HepG2 (cell line): ENCODE data around the gene GPR4. TPM values are rescaled to one million over a fixed set of nuclear protein-coding genes. Genes with fewer than 3 reads are reported as not detected.
A peak's percentile ranks its signal among the peaks of the same experiment; 100 is the strongest.

Experiments used
- ATAD3A ChIP-seq: sonication (generic); formaldehyde crosslinking; IDR thresholded peaks from 2 replicates; pipeline ENCODE4 v1.4.0; 2020; ENCODE audit warnings: missing genetic modification reagents
- KDM6A ChIP-seq: IDR thresholded peaks from 2 replicates; pipeline ENCODE4 v1.6.1; 2016; ENCODE audit warnings: low read depth
- NR2F6 ChIP-seq, 2 experiments: IDR thresholded peaks; 2 replicates each; pipeline ENCODE4 v1.6.1; 2016; ENCODE audit warnings: antibody characterized with exemption in 1 of 2, mild to moderate bottlenecking in 1 of 2
- PCBP1 ChIP-seq: fragments of 200-400 bp; formaldehyde crosslinking; IDR thresholded peaks from 2 replicates; pipeline ENCODE4 v1.6.1; 2017; ENCODE audit warnings: mild to moderate bottlenecking, low read depth, low read length, borderline replicate concordance
- SPEN ChIP-seq: sonication (generic); formaldehyde crosslinking; IDR thresholded peaks from 2 replicates; pipeline ENCODE4 v1.5.1; 2020; ENCODE audit warnings: low read depth, mild to moderate bottlenecking, missing genetic modification reagents
- TSC22D2 ChIP-seq: sonication (generic); formaldehyde crosslinking; IDR thresholded peaks from 2 replicates; pipeline ENCODE4 v1.5.1; 2020; ENCODE audit warnings: missing genetic modification reagents, mild to moderate bottlenecking, borderline replicate concordance
- U2AF1 ChIP-seq: fragments of 200-400 bp; formaldehyde crosslinking; optimal IDR thresholded peaks from 2 replicates; pipeline ENCODE3; 2017; ENCODE audit warnings: mild to moderate bottlenecking, low read depth, low read length
- ZBTB8A ChIP-seq: sonication (generic); formaldehyde crosslinking; IDR thresholded peaks from 2 replicates; pipeline ENCODE4 v1.4.0; 2020; ENCODE audit warnings: mild to moderate bottlenecking, low read depth, missing genetic modification reagents, borderline replicate concordance
- ZNF253 ChIP-seq: sonication (generic); formaldehyde crosslinking; IDR thresholded peaks from 2 replicates; pipeline ENCODE4 v1.8.0; 2022; ENCODE audit warnings: mild to moderate bottlenecking, missing genetic modification reagents, borderline replicate concordance
- ZNF350 ChIP-seq: sonication (generic); formaldehyde crosslinking; IDR thresholded peaks from 2 replicates; pipeline ENCODE4 v1.4.0; 2020; ENCODE audit warnings: mild to moderate bottlenecking, low read depth, missing genetic modification reagents, borderline replicate concordance
- ZNF777 ChIP-seq: sonication (generic); formaldehyde crosslinking; IDR thresholded peaks from 2 replicates; pipeline ENCODE4 v1.4.0; 2020; ENCODE audit warnings: missing genetic modification reagents
- polyA plus RNA-seq, 8 experiments: library from polyadenylated mRNA; depleted of rRNA in 3 of 8; stranded (reverse) in 7 of 8; unstranded in 1 of 8; fragments of >200 nt; fragmentation: Illumina TruSeq in 4 of 8; extraction: Trizol in 4 of 8; gene quantifications; 2 replicates each; pipeline versions ENCODE4 v1.2.1 to v1.2.3, GENCODE V29; 2011 to 2016; ENCODE audit warnings: low read depth in 4 of 8, missing spikeins in 1 of 8, mixed read lengths in 1 of 8; ENCODE audit not compliant: insufficient read depth in 1 of 8
- total RNA-seq, 5 experiments: library from RNA; depleted of rRNA; stranded (reverse); fragments of >200 nt; fragmentation: Illumina TruSeq; extraction: Trizol; gene quantifications; 2 replicates each; pipeline ENCODE4 v1.2.3, GENCODE V29; 2016; ENCODE audit warnings: low read depth in 1 of 5
- TF ChIP-seq, protein P1 (sequence below): sonication (generic); formaldehyde crosslinking; IDR thresholded peaks from 2 replicates; pipeline ENCODE4 v1.5.1; 2020; ENCODE audit warnings: mild to moderate bottlenecking, missing genetic modification reagents, borderline replicate concordance
- TF ChIP-seq, protein P2 (sequence below): sonication (generic); formaldehyde crosslinking; IDR thresholded peaks from 2 replicates; pipeline ENCODE4 v1.8.0; 2022; ENCODE audit warnings: missing genetic modification reagents, mild to moderate bottlenecking, moderate library complexity, borderline replicate concordance
- TF ChIP-seq, protein P3 (sequence below): sonication (generic); formaldehyde crosslinking; IDR thresholded peaks from 2 replicates; pipeline ENCODE4 v1.4.0; 2020; ENCODE audit warnings: missing genetic modification reagents
- TF ChIP-seq, protein P4 (sequence below): sonication (generic); formaldehyde crosslinking; IDR thresholded peaks from 2 replicates; pipeline ENCODE4 v1.8.1; 2023; ENCODE audit warnings: mild to moderate bottlenecking, moderate library complexity, missing genetic modification reagents

Gene GPR4
- total and polyA plus RNA-seq, 2 of the 13 experiments (the other 11 are each of a cell fraction or from before 2014, with no cell fraction given) = 0.15 TPM; not detected in 1

DNA sequence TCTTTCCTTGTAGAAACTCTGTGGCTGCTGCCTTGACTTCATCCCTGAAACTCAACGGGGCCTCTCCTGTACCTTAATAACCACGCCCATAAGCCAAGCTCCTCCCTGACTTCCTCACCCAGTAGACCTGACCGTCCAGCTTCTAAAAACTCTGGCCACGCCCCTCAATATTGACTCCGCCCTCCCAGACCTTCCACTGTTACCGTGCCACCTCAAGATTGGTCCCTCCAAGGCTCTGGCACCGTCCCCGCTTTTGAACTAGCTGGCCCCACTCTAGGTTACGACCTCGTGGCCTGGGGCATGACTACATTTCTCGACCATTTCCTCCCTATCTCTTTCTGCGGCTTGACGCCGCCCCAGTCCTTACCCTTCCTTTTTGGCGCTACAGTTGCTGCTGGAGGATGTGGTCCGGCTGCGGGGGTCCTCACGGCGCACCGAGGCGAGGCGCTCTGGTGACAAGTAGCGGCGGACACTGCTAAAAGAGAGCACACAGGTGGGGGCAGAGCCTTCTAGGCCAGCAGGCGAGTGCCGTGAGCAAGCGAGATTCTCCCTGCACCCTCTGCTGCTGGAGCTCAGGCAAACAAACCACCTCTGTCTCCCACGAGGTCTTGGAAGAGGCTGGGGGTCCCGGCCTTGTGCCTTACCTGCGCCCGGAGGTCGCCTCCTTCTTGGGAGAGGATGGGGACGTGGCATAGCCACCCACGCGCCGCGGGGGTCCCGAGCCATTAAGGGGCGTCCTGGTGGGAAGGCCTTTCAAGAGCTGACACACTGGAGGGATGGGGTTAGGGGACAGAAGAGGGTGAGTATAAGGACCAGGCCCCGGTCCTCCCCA is 39.5 kb upstream of the GPR4 start (continued):
- TF ChIP-seq, protein P1, sequence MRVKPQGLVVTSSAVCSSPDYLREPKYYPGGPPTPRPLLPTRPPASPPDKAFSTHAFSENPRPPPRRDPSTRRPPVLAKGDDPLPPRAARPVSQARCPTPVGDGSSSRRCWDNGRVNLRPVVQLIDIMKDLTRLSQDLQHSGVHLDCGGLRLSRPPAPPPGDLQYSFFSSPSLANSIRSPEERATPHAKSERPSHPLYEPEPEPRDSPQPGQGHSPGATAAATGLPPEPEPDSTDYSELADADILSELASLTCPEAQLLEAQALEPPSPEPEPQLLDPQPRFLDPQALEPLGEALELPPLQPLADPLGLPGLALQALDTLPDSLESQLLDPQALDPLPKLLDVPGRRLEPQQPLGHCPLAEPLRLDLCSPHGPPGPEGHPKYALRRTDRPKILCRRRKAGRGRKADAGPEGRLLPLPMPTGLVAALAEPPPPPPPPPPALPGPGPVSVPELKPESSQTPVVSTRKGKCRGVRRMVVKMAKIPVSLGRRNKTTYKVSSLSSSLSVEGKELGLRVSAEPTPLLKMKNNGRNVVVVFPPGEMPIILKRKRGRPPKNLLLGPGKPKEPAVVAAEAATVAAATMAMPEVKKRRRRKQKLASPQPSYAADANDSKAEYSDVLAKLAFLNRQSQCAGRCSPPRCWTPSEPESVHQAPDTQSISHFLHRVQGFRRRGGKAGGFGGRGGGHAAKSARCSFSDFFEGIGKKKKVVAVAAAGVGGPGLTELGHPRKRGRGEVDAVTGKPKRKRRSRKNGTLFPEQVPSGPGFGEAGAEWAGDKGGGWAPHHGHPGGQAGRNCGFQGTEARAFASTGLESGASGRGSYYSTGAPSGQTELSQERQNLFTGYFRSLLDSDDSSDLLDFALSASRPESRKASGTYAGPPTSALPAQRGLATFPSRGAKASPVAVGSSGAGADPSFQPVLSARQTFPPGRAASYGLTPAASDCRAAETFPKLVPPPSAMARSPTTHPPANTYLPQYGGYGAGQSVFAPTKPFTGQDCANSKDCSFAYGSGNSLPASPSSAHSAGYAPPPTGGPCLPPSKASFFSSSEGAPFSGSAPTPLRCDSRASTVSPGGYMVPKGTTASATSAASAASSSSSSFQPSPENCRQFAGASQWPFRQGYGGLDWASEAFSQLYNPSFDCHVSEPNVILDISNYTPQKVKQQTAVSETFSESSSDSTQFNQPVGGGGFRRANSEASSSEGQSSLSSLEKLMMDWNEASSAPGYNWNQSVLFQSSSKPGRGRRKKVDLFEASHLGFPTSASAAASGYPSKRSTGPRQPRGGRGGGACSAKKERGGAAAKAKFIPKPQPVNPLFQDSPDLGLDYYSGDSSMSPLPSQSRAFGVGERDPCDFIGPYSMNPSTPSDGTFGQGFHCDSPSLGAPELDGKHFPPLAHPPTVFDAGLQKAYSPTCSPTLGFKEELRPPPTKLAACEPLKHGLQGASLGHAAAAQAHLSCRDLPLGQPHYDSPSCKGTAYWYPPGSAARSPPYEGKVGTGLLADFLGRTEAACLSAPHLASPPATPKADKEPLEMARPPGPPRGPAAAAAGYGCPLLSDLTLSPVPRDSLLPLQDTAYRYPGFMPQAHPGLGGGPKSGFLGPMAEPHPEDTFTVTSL (CRISPR knock-in tag) = 0 out of 2 replicates have a peak, but pooled peaks have one; percentile 34
- peak; percentile 23; the same call in 1 of the 2 replicates for TF ChIP-seq ZNF253
- TF ChIP-seq, protein P2, sequence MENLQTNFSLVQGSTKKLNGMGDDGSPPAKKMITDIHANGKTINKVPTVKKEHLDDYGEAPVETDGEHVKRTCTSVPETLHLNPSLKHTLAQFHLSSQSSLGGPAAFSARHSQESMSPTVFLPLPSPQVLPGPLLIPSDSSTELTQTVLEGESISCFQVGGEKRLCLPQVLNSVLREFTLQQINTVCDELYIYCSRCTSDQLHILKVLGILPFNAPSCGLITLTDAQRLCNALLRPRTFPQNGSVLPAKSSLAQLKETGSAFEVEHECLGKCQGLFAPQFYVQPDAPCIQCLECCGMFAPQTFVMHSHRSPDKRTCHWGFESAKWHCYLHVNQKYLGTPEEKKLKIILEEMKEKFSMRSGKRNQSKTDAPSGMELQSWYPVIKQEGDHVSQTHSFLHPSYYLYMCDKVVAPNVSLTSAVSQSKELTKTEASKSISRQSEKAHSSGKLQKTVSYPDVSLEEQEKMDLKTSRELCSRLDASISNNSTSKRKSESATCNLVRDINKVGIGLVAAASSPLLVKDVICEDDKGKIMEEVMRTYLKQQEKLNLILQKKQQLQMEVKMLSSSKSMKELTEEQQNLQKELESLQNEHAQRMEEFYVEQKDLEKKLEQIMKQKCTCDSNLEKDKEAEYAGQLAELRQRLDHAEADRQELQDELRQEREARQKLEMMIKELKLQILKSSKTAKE = no peak; the same call in 1 of the 2 replicates
- peak; percentile 57; the same call in 1 of the 2 replicates for TF ChIP-seq SPEN (CRISPR knock-in tag)
- TF ChIP-seq ATAD3A (CRISPR knock-in tag) = no peak
- no peak for TF ChIP-seq KDM6A (CRISPR knock-in tag)
- no peak for TF ChIP-seq NR2F6 (IDR thresholded peaks at IDR 0.05)
- 0 out of 2 replicates have a peak, but pooled peaks have one; percentile 21 for TF ChIP-seq NR2F6 (CRISPR knock-in tag; IDR thresholded peaks at IDR 0.05)
- 0 out of 2 replicates have a peak, but pooled peaks have one; percentile 35 for TF ChIP-seq PCBP1
- TF ChIP-seq ZBTB8A (CRISPR knock-in tag) = no peak
- 0 out of 2 replicates have a peak, but pooled peaks have one; percentile 61 for TF ChIP-seq ZNF777 (CRISPR knock-in tag)
- peak; percentile 79 for TF ChIP-seq U2AF1
- TF ChIP-seq ZNF350 (CRISPR knock-in tag) = peak; percentile 52; the same call in 1 of the 2 replicates
- TF ChIP-seq TSC22D2 (CRISPR knock-in tag) = peak; percentile 38; the same call in 1 of the 2 replicates
- TF ChIP-seq, protein P3, sequence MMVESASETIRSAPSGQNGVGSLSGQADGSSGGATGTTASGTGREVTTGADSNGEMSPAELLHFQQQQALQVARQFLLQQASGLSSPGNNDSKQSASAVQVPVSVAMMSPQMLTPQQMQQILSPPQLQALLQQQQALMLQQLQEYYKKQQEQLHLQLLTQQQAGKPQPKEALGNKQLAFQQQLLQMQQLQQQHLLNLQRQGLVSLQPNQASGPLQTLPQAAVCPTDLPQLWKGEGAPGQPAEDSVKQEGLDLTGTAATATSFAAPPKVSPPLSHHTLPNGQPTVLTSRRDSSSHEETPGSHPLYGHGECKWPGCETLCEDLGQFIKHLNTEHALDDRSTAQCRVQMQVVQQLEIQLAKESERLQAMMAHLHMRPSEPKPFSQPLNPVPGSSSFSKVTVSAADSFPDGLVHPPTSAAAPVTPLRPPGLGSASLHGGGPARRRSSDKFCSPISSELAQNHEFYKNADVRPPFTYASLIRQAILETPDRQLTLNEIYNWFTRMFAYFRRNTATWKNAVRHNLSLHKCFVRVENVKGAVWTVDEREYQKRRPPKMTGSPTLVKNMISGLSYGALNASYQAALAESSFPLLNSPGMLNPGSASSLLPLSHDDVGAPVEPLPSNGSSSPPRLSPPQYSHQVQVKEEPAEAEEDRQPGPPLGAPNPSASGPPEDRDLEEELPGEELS = peak; percentile 19; the same call in 1 of the 2 replicates
- TF ChIP-seq, protein P4, sequence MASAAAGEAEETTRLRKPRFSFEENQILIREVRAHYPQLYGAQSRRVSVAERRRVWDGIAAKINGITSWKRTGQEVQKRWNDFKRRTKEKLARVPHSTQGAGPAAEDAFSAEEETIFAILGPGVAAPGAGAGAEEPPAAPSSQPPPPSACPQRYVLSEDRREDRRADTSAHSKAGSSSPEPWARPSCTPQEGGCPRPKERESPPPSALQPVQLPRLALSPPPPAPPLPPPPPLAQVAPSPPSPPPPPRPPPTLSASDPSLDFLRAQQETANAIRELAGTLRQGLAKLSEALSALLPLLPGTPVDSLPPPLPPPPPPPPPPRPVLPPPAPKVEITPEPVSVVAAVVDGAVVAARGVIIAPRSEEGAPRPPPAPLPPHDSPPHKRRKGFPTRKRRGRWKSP (CRISPR knock-in tag) = 0 out of 2 replicates have a peak, but pooled peaks have one; percentile 18
